Measurements from ENCODE around the gene DSG4. TPM values are rescaled to one million over a fixed set of nuclear protein-coding genes. Genes with fewer than 3 reads are reported as not detected.

The DSG4 gene
- total and polyA plus RNA-seq, 2 of the 4 experiments (the other 2 are of a cell fraction): not detected

DNA sequence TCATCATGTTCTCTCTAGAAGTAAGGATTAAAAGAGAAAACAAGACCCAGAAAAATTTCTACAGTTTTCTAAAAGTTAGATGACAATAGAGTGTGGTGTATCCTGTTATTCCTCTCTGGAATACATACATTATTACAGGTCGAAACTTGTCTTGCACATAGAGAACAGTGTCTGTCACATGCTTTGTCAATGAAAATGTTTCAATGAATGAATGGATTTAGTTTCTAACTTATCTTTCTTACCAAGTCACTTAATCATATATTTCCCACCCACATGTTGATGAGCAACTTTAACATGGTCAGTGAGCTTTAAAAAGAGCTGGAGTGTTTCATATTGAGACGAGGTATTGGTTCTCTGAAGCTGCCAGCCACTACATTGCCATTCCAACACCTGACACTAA lies 4.3 kb downstream of the DSG4 start:
- H3K9ac ChIP-seq (ENCODE audit: low read depth, low read length): no peak overlapping the region
- H2AK9ac ChIP-seq (replicated peaks; ENCODE audit: low read depth, low read length, poor library complexity): no peak overlapping the region
- no peaks in the 10 kb centered on the region for H3K27me3 ChIP-seq (ENCODE audit: control insufficient read depth, insufficient read depth, low read length)
- H3K4me3 ChIP-seq (ENCODE audit: insufficient read depth, low read depth, low read length): no peak overlapping the region
- H3K27ac ChIP-seq (ENCODE audit: insufficient read depth, low read length): no peak overlapping the region
- DNase-seq: no peak
- no peaks in the 10 kb centered on the region for H3K4me1 ChIP-seq (ENCODE audit: control insufficient read depth, insufficient read depth, low read length)
- POLR2A ChIA-PET (ENCODE audit: unreplicated experiment): no interaction called here
- no CpG with 5 or more reads among the region's 2 CpGs for WGBS, 2 experiments (ENCODE audit: extremely low coverage in 2 of 2, insufficient read length in 1 of 2)
- in situ Hi-C loops (cut with MboI; ENCODE audit: low sequenced_read_pairs): no loop called here
- no TSS peak for BruUV-seq (replicated peaks)
- H4K8ac ChIP-seq (ENCODE audit: low read depth in 2 of 2, low read length in 2 of 2): no peak overlapping the region
- intact Hi-C loops (cut with micrococcal nuclease): no loop called here
- H2BK120ac ChIP-seq (ENCODE audit: low read depth, low read length): no peak overlapping the region
- H3K79me1 ChIP-seq (ENCODE audit: low read depth in 1 of 2, low read length in 2 of 2): no peaks in the 10 kb centered on the region
- H3K18ac ChIP-seq (ENCODE audit: low read depth, low read length): no peak overlapping the region
- H3K4ac ChIP-seq (ENCODE audit: low read depth, low read length): no peak overlapping the region
- no peak overlapping the region for H2AFZ ChIP-seq (replicated peaks; ENCODE audit: low read length, poor library complexity)
- dilution Hi-C loops (cut with HindIII; ENCODE audit: low sequenced_read_pairs, unreplicated experiment): no loop called here
- no peaks in the 10 kb centered on the region for H4K20me1 ChIP-seq (ENCODE audit: insufficient read depth, low read length)
- no peaks in the 10 kb centered on the region for H3K36me3 ChIP-seq (ENCODE audit: control insufficient read depth, insufficient read depth, low read length)
- no peak overlapping the region for H4K5ac ChIP-seq (ENCODE audit: low read depth, low read length)
- H3K9me1 ChIP-seq (ENCODE audit: insufficient read depth, low read length): no peaks in the 10 kb centered on the region
- H3K23ac ChIP-seq (ENCODE audit: low read depth, low read length): no peak overlapping the region
- H3K14ac ChIP-seq (replicated peaks; ENCODE audit: low read depth, low read length): no peak overlapping the region
- CTCF ChIA-PET: no interaction called here
- no peaks in the 10 kb centered on the region for H3K9me3 ChIP-seq (ENCODE audit: control insufficient read depth, insufficient read depth, low read length)
- no peak overlapping the region for H2BK5ac ChIP-seq (ENCODE audit: low read depth, low read length, poor library complexity, severe bottlenecking)
- TF ChIP-seq, protein P1, sequence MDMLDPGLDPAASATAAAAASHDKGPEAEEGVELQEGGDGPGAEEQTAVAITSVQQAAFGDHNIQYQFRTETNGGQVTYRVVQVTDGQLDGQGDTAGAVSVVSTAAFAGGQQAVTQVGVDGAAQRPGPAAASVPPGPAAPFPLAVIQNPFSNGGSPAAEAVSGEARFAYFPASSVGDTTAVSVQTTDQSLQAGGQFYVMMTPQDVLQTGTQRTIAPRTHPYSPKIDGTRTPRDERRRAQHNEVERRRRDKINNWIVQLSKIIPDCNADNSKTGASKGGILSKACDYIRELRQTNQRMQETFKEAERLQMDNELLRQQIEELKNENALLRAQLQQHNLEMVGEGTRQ (IDR thresholded peaks at IDR 0.05; ENCODE audit: low read depth, low read length): no peak
- TF ChIP-seq, protein P2, sequence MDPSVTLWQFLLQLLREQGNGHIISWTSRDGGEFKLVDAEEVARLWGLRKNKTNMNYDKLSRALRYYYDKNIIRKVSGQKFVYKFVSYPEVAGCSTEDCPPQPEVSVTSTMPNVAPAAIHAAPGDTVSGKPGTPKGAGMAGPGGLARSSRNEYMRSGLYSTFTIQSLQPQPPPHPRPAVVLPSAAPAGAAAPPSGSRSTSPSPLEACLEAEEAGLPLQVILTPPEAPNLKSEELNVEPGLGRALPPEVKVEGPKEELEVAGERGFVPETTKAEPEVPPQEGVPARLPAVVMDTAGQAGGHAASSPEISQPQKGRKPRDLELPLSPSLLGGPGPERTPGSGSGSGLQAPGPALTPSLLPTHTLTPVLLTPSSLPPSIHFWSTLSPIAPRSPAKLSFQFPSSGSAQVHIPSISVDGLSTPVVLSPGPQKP (IDR thresholded peaks at IDR 0.05; ENCODE audit: borderline replicate concordance, low read depth, low read length): no peak
- TF ChIP-seq RAD21 (IDR thresholded peaks at IDR 0.05; ENCODE audit: low read length): no peak
- H4K91ac ChIP-seq (ENCODE audit: insufficient read depth, low read depth, low read length): no peak overlapping the region
- H3K4me2 ChIP-seq (ENCODE audit: low read depth, low read length): no peak overlapping the region
- H2BK15ac ChIP-seq (ENCODE audit: low read depth, low read length): no peak overlapping the region
- no peak overlapping the region for H2BK20ac ChIP-seq (ENCODE audit: low read depth, low read length)
- no peak for ATAC-seq (ENCODE audit: low read depth)
- H2AK5ac ChIP-seq (ENCODE audit: low read depth, low read length): no peak overlapping the region
- no peak overlapping the region for H3K56ac ChIP-seq (ENCODE audit: extremely low read depth, insufficient read depth, low read length)
